Hematopoietic multipotent progenitor cell treated with erythropoietin and hydrocortisone succinate and interleukin-3 and kit ligand, for 8 days (in vitro differentiated cells): ENCODE data around the gene LRRD1.
"Not testable (repeated sequence)": the region's sequence is repeated elsewhere in the genome, so short reads cannot be mapped to it uniquely, and the experiment has no call there.

Experiments used
- DNase-seq: peaks from one replicate; pipeline ENCODE4 v3.0.0-alpha.2; 2015

LRRD1 gene

DNA sequence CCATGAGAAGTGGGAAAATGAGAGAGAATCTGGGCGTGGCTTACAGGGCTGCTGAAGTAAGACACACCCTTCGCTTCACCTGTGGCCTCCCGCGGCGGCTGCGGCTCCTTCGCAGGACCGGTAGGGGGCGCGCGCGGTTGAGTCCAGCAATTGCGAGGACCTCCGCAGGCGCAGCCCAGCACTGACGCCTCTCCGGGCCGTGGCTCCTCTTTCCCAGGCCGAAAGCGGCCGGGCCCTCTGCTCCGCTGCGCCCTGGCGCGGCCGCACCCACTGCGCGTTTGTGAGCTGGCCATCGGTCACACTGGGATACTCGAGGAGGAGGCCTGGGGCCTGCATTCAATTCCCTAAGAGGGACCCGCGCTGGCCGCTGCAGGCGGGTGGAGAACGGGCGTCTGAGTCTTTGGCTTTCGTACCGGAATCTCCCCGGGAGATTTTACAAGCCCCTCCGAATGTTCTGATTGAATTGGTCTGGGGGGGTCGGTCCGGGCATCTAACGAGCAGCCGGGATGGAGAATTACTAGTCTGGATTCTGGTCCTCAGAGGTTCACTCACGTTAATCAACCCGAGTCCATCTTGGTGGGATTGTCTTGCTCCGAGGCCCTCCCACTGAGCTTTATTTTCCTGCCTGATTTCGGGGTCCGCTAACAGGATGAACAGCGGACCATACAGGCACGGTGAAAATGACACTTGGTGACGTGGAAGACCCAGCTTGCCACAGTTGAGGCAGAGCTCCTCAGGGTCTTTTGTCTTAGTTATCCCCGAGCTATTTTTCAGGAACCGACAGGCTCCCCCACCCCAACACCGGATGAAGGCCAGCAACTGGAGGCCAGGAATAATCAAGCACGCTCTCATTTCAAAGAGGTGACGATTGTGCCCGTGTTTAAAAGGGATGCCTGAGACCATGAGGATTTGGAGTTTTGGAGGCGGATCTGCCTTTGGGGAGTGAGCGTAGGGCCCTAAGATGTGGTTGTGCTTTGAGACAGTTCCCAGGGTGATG, at the start of gene LRRD1:
Gene LRRD1, minus strand, starts transcription at position 215 of the 997 bp plus-strand sequence. CDS start 13,940 bp downstream, outside the sequence.
- peak; percentile 82 for DNase-seq

DNA sequence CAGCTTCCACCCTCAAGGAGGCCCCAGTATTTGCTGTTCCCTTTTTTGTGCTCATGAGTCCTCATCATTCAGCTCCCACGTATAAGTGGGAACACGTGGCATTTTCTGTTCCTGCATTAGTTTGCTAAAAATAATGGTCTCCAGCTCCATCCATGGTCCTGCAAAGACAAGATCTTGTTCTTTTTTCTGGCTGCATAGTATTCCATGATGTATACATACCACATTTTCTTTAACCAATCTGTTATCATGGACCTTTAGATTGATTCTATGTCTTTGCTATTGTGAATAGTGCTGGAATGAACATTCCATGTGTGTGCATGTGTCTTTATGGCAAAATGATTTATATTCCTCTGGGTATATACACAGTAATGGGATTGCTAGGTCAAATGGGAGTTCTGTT, 49.8 kb upstream of the LRRD1 start:
- no peak for DNase-seq

DNA sequence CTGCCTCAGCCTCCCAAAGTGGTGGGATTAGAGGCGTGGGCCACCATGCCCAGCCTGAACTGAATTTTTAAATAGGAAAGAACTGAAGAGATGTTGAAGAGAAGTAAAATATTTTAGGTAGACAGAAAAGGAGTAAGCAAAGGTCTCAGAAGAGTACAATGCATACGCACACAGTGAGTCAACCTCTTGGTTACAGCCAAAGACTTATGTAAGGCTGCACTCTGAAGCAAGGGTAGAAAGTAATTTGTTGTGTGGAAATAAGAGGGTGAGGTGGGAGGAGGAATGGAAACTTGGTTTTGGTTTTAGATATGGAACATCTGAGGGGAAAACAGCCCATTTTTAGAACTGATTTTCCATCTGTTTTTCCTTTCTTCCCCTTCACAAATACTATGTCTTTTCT, 49.2 kb upstream of the LRRD1 start:
- DNase-seq: no peak

- DNase-seq: no peak
Measured at GRCh38 chr7:92226981-92227380, 48.0 kb upstream of the LRRD1 start.

DNA sequence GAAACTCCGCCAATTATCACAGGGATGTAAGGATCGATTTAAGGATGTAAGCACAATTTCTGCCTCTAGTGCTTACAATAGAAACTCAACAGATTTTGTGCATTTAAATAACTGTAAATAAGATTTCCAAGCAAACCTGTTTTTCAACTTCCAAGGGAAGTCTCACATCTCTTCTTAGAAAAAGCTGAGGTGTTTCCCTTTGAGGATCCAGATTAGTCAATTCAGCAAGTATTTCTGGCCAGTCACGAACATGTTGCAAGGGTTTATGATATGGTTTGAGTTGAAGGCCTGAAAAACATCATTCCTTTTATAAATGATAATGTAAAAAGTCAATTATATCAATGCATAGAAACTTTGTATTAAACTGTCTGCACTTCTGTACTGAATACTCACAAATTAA, 42.8 kb upstream of the LRRD1 start:
- no peak for DNase-seq

GRCh38 chr7:92206672-92207071, 27.7 kb upstream of the LRRD1 start:
- no peak for DNase-seq

GRCh38 chr7:92205987-92206386, 27.0 kb upstream of the LRRD1 start:
- DNase-seq: no peak

DNA sequence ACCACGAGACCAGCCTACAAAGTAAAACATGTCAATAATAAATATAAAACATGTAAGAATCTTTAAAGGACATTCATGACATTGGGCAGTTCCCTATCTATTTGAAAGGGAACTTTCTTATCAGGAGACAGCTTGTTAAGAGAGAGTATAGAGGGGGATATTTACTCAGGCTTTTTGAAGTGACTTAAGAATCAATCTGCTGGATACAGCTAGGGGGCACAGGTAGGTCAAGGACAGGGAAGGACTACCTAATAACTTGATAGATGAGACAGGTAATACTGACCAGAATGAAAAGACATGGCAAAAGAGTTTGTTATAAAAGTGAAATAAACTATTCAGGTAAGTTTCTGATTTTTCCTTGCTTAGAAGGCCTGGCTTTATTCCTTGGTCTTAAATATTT, 21.8 kb upstream of the LRRD1 start:
- DNase-seq: no peak

GRCh38 chr7:92192326-92192725, 13.4 kb upstream of the LRRD1 start:
- DNase-seq: no peak

- DNase-seq: not testable (repeated sequence)
Measured at GRCh38 chr7:92189246-92189645, 10.3 kb upstream of the LRRD1 start.

DNA sequence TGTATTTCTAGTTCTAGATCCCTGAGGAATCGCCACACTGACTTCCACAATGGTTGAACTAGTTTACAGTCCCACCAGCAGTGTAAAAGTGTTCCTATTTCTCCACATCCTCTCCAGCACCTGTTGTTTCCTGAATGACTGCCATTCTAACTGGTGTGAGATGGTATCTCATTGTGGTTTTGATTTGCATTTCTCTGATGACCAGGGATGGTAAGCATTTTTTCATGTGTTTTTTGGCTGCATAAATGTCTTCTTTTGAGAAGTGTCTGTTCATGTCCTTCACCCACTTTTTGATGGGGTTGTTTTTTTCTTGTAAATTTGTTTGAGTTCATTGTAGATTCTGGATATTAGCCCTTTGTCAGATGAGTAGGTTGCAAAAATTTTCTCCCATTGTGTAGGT, 5.4 kb upstream of the LRRD1 start:
- DNase-seq: not testable (repeated sequence)

DNA sequence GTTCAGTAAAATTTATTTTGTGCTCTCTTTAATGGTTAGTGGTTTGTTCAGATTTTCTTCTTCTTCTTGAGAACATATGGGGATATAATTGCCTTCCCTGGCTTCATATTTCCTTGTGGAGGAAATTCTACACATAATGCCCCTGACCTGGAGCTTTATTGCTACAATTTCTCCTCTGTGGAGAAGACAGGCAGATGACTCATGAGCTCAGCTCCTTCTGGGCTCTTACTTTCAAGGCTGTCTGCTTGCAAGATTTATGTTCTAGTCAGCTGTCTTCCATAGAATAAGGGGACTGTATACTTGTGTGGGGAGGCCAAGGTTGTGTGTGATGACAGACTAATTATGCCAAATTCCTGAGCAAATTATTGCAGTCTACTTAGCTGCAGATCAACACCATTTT, 1.6 kb downstream of the LRRD1 start:
- no peak for DNase-seq

DNA sequence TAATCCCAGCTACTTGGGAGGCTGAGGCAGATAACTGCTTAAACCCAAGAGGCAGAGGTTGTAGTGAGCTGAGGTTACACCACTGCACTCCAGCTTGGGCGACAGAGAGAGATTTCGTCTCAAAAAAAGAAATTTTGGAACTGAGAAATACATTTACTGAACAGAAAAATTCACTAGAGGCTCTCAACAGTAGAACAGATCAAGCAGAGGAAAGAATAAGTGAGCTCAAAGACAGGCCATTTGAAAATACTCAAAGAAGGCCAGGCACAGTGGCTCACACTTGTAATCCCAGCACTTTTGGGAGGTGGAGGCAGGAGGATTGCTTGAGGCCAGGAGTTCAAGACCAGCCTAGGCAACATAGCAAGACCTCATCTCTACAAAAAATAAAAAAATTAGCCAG, 9.4 kb downstream of the LRRD1 start:
- DNase-seq: not testable (repeated sequence)

- DNase-seq: peak; percentile 78
Measured at GRCh38 chr7:92161271-92161670, 17.7 kb downstream of the LRRD1 start.

DNA sequence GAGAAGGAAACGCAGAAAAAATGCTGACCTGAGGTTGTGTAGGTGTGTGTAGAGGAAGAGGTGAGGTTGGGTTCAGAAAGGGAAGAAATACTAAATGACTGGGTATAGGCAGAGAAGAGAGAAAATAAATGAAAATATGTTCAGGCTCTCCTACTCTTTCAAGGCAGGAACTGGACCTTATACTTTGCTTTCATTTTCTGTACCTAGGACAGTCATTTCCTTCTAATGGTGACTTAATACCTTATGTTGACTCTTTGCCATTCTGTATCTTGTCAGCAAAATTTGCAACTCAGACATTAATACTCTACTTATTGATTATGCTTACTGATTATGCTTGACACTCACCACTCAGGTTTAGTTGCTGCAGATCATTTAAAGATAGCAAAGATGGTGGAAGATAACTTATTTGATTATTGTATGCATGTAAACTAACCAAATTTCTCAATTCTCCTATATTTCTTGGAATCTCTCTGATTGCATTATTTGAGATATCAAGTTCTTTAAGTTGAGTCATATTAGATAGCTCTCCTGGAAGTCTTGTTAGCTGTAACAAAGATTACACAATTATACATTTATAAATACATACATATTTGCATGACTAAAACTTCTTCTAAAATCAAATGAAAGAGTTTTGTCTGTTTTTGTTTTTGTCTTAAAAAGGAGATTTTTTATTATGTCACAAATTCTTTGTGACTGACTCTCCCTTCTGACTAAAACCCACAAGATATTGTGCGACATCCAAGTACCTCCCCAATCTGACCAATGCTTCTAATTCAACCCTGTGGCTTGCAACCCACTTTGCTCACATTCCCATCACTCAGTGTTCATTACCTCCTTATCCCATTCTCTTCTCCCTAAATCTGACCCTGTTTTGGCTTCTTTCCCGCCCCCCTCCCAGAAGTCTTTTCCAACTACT, 20.0 kb downstream of the LRRD1 start:
- no peak for DNase-seq

DNA sequence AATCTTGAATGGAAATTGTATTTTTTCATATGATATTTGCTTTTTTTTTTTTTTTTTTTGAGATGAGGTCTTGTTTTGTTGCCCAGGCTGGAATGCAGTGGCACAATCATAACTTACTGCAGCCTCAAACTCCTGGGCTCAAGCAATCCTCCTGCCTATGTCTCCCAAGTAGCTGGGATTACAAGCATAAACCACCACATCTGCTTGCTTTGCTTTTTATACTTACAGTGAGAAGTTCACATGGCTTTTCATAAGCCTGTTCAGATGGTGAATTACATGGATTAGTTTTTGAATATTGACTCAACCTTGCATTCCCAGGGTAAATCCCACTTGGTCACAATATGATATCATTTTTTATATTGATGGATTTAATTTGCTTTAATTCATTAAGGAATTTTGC, 22.0 kb downstream of the LRRD1 start:
- DNase-seq: no peak

DNA sequence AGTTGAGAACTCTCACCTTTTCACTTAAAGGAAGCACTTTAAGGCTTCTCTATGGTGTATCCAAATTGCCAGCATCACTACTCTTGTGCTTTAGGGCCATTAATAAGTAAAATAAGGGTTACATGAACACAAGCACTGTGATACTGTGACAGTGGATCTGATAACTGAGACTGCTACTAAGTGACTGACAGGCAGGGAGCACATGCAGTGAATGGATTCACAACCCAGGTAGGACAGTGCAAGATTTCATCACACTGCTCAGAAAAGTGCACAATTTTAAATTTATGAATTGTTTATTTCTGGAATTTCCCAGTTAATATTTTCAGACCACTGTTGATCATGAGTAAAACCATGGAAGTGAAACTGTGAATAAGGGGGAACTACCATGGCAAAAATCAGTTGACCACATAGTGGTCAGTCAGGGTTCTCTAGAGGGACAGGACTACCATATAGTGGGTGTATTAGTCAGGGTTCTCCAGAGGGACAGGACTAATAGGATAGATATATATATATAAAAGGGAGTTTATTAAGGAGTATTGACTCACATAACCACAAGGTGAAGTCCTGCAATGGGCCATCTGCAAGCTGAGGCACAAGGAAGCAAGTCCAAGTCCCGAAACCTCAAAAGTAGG, 23.7 kb downstream of the LRRD1 start:
- no peak for DNase-seq

GRCh38 chr7:92150450-92151017, 28.4 kb downstream of the LRRD1 start:
- DNase-seq: no peak

DNA sequence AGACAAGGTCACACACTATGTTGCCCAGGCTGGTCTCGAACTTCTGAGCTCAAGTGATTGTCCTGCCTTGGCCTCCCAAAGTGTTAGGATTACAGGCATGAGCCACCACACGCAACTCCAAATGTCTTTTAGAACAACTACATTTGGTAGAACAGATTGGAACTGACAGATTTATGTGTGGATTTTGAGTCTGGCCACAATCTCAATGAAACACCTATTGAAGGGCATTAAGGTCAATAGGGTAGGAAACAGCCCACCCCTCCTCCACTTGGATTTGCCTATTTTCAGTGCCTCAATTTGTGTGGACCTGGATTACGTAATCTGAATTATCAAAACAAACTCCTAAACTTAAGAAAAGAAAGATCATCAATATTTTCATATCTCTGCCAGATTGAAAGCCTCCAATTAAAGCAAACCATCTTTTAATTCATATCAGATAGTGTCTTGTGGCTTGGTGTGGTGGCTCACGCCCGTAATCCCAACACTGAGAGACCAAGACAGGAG, 29.2 kb downstream of the LRRD1 start:
- no peak for DNase-seq

DNA sequence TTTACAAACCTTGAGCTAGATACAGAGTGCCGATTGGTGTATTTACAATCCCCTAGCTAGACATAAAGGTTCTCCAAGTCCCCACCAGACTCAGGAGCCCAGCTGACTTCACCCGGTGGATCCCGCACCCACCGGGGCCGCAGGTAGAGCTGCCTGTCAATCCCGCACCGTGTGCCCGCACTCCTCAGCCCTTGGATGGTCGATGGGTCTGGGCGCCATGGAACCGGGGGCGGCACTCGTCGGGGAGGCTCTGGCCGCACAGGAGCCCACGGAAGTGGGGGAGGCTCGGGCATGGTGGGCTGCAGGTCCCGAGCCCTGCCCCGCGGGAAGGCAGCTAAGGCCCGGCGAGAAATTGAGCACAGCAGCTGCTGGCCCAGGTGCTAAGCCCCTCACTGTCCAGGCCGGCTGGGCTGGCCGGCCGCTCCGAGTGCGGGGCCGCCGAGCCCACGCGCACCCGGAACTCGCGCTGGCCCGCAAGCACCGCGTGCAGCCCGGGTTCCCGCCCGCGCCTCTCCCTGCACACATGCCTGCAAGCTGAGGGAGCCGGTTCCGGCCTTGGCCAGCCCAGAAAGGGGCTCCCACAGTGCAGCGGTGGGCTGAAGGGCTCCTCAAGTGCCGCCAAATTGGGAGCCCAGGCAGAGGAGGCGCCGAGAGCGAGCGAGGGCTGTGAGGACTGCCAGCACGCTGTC, 35.6 kb downstream of the LRRD1 start:
- not testable (repeated sequence) for DNase-seq

GRCh38 chr7:92142791-92143190, 36.2 kb downstream of the LRRD1 start:
- DNase-seq: not testable (repeated sequence)

DNA sequence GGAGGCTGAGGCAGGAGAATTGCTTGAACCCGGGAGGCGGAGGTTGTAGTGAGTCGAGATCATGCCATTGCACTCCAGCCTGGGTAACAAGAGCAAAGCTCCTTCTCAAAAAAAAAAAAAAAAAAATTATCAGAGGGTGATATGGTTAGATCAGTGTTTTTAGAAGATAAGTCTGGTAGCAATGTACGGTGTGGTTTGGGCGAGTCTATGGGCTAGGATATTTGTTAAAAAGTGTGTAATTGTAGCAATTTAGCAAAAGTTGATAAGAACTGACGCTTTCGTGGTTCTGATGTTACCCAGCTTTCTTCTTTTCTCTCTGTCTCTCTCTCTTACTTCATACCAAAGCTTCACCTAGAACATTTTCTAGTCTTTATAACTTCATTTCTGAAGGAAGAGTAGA, 37.8 kb downstream of the LRRD1 start:
- DNase-seq: peak; percentile 53
